ENCODE results near the gene DUSP28.

The DUSP28 gene

DNA sequence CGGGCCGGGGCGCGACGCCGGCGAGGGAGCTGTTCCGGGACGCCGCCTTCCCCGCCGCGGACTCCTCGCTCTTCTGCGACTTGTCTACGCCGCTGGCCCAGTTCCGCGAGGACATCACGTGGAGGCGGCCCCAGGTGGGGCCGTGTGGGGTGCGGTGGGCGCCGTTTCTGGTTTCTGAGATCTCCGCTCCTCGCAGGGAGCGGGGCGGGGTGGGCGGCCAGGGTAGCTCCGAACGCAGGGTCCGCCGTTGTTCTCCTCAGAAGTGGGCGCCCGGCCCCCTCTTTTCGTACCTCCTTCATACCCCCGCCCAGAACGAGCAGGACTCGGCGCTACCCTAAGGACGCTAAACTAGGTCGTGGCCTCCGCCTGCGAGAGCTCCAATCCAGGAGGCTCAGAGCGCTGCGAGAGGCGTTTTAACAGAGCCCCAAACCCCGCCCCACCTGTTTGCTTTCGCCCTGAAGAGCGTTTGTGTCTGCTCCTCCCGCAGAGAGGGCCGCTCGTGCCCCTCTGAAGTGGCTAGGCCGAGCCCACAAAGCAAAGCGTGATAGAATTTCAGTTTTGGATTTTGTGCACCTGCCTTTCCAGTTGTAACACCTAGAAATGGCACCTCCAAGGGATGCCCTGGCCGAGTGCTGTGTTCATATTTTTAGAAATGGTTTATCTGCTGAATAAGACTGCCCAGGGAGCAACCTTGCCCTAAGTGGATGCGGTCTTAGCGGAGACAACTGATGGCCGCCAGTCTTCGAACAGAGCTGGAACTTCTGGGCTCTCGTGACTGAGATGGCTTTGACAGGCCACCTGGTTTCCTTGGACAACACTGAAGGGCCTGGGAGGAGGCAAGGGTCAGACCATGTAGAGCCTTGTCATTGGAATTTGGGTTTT, 27.0 kb downstream of the DUSP28 start:
- Histone ChIP-seq H3K36me3 (ENCODE audit: insufficient read depth, low read depth, low read length) (peaks cover 8% of the 10 kb centered on the region; the same call in 1 of the 2 replicates), H3K4me3 (ENCODE audit: low read length) (peak overlapping the region; percentile 97), H3K4me1 (ENCODE audit: insufficient read depth, low read length) (peaks cover 15% of the 10 kb centered on the region), H3K27ac (ENCODE audit: low read length) (no peak overlapping the region), H3K9ac (ENCODE audit: low read depth, low read length) (peak overlapping the region; percentile 92; the same call in 1 of the 2 replicates), H3K27me3 (ENCODE audit: insufficient read depth, low read length) (no peaks in the 10 kb centered on the region), H3K9me3 (ENCODE audit: insufficient read depth, low read depth, low read length) (no peaks in the 10 kb centered on the region)

DNA sequence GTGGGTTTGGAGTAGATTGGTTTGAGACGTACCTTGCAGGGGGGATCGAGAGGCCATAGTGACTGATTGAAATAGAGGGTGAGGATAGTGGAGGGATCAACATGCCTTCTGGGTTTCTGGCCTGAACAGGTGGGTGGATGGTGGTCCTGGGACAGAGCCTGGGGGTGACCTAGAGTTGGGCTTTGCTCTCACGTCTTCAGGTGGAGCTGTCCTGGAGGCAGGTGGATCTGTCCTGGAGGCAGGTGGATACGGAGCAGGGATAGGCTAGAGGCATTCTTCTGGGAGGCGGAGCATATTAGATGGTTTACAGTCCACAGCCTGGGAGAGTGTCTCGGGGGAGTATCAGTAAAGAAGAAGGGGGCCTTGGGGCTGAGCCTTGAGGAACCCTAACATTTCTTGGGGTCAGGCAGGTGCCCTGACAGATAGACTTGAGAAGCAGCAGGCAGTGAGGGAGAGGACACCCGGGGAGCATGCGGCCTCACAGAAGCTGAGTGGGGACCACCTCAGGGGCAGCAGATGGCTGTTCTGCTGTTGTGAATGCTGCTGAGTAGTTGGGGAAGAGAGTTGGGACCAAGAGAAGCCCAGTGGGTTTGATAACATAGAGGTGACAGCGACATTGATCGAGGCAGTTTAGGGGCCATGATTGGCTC, 28.0 kb downstream of the DUSP28 start:
- no peaks in the 10 kb centered on the region for H3K9me3 ChIP-seq (ENCODE audit: insufficient read depth, low read depth, low read length)
- no peaks in the 10 kb centered on the region for H3K27me3 ChIP-seq (ENCODE audit: insufficient read depth, low read length)
- H3K4me3 ChIP-seq (ENCODE audit: low read length), result peak overlapping the region; percentile 97; the same call in 1 of the 2 replicates
- H3K4me1 ChIP-seq (ENCODE audit: insufficient read depth, low read length), result peaks cover 15% of the 10 kb centered on the region; the same call in 1 of the 2 replicates
- no peak overlapping the region for H3K27ac ChIP-seq (ENCODE audit: low read length)
- H3K9ac ChIP-seq (ENCODE audit: low read depth, low read length), result peak overlapping the region; percentile 92; the same call in 1 of the 2 replicates
- peaks cover 8% of the 10 kb centered on the region; the same call in 1 of the 2 replicates for H3K36me3 ChIP-seq (ENCODE audit: insufficient read depth, low read depth, low read length)

GRCh38 chr2:240588669-240589068, 28.5 kb downstream of the DUSP28 start:
- Histone ChIP-seq H3K4me3 (ENCODE audit: low read length) (no peak overlapping the region), H3K36me3 (ENCODE audit: insufficient read depth, low read depth, low read length) (peaks cover 8% of the 10 kb centered on the region; the same call in 1 of the 2 replicates), H3K27me3 (ENCODE audit: insufficient read depth, low read length) (no peaks in the 10 kb centered on the region), H3K9ac (ENCODE audit: low read depth, low read length) (no peak overlapping the region), H3K4me1 (ENCODE audit: insufficient read depth, low read length) (peaks cover 15% of the 10 kb centered on the region; the same call in 1 of the 2 replicates), H3K27ac (ENCODE audit: low read length) (no peak overlapping the region), H3K9me3 (ENCODE audit: insufficient read depth, low read depth, low read length) (no peaks in the 10 kb centered on the region)

GRCh38 chr2:240589375-240589774, 29.2 kb downstream of the DUSP28 start:
- H3K27me3 ChIP-seq (ENCODE audit: insufficient read depth, low read length), result no peaks in the 10 kb centered on the region
- H3K9ac ChIP-seq (ENCODE audit: low read depth, low read length), result no peak overlapping the region
- no peak overlapping the region for H3K27ac ChIP-seq (ENCODE audit: low read length)
- peaks cover 15% of the 10 kb centered on the region; the same call in 1 of the 2 replicates for H3K4me1 ChIP-seq (ENCODE audit: insufficient read depth, low read length)
- no peak overlapping the region for H3K4me3 ChIP-seq (ENCODE audit: low read length)
- peaks cover 8% of the 10 kb centered on the region; the same call in 1 of the 2 replicates for H3K36me3 ChIP-seq (ENCODE audit: insufficient read depth, low read depth, low read length)
- no peaks in the 10 kb centered on the region for H3K9me3 ChIP-seq (ENCODE audit: insufficient read depth, low read depth, low read length)

DNA sequence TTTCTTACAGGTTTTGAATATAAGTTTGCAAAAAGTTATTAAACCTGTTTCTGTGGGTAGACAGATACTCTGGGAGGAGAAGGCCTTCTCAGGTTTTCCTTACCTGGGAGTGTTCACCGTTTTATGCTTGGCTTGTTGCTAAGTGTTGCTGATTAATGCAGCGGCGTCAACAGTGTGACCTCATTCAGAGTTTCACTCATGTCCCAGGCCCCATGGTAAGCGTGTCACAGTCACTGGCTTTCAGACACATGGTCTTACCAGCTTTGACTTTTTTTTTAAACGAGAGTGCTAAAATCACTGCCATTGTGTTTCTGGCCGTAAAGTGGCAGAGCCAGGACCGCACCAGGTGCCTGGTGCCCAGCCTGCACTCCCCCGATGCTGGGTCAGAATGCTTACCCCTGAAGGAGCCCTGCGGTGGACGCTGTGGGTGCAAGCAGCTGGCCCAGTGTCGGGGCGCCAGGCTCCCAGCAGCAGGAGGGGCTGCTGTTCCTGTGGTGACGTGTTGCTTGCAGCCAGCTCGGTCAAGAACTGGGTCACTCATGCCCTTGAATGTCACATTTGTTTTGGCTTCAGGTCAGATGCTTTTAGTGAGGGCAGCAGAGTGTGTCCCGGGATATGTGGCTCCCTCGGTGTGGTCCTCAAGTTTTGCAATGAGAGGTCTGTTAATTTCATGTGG, 29.8 kb downstream of the DUSP28 start:
- no peaks in the 10 kb centered on the region for H3K9me3 ChIP-seq (ENCODE audit: insufficient read depth, low read depth, low read length)
- H3K9ac ChIP-seq (ENCODE audit: low read depth, low read length), result no peak overlapping the region
- no peaks in the 10 kb centered on the region for H3K27me3 ChIP-seq (ENCODE audit: insufficient read depth, low read length)
- H3K4me3 ChIP-seq (ENCODE audit: low read length), result no peak overlapping the region
- no peak overlapping the region for H3K27ac ChIP-seq (ENCODE audit: low read length)
- H3K4me1 ChIP-seq (ENCODE audit: insufficient read depth, low read length), result peaks cover 10% of the 10 kb centered on the region; the same call in 1 of the 2 replicates
- peaks cover 8% of the 10 kb centered on the region; the same call in 1 of the 2 replicates for H3K36me3 ChIP-seq (ENCODE audit: insufficient read depth, low read depth, low read length)

GRCh38 chr2:240590681-240591111, 30.5 kb downstream of the DUSP28 start:
- H3K4me3 ChIP-seq (ENCODE audit: low read length), result no peak overlapping the region
- H3K27ac ChIP-seq (ENCODE audit: low read length), result no peak overlapping the region
- 0 out of 2 replicates have a peak, but pooled peaks cover 4% of the 10 kb centered on the region for H3K4me1 ChIP-seq (ENCODE audit: insufficient read depth, low read length)
- H3K9me3 ChIP-seq (ENCODE audit: insufficient read depth, low read depth, low read length), result no peaks in the 10 kb centered on the region
- H3K9ac ChIP-seq (ENCODE audit: low read depth, low read length), result no peak overlapping the region
- peaks cover 8% of the 10 kb centered on the region; the same call in 1 of the 2 replicates for H3K36me3 ChIP-seq (ENCODE audit: insufficient read depth, low read depth, low read length)
- no peaks in the 10 kb centered on the region for H3K27me3 ChIP-seq (ENCODE audit: insufficient read depth, low read length)

DNA sequence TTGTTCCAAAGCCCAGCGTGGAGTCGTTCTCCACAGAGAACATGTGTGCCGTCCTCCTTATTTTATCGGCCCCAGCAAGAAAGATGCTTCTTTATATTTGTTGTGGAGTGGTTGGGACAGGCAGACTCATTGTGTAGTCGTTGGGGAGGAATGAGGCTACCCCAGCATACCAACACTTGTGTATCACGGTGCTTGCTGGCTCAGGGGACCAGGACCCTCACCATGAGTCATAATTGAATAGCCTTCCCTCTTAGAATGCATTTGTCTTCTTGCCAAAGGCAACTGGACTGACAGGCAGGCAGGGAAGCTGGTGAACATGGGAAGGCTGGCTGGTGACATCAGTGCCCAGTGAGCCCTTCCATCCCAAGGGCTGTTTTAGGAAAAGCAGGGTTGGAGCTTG, 31.1 kb downstream of the DUSP28 start:
- Histone ChIP-seq H3K27me3 (ENCODE audit: insufficient read depth, low read length) (no peaks in the 10 kb centered on the region), H3K27ac (ENCODE audit: low read length) (no peak overlapping the region), H3K9me3 (ENCODE audit: insufficient read depth, low read depth, low read length) (no peaks in the 10 kb centered on the region), H3K4me1 (ENCODE audit: insufficient read depth, low read length) (0 out of 2 replicates have a peak, but pooled peaks cover 4% of the 10 kb centered on the region), H3K36me3 (ENCODE audit: insufficient read depth, low read depth, low read length) (peaks cover 8% of the 10 kb centered on the region; the same call in 1 of the 2 replicates), H3K9ac (ENCODE audit: low read depth, low read length) (no peak overlapping the region), H3K4me3 (ENCODE audit: low read length) (no peak overlapping the region)

- H3K27me3 ChIP-seq (ENCODE audit: insufficient read depth, low read length), result no peaks in the 10 kb centered on the region
- H3K4me3 ChIP-seq (ENCODE audit: low read length), result no peak overlapping the region
- 0 out of 2 replicates have a peak, but pooled peaks cover 4% of the 10 kb centered on the region for H3K4me1 ChIP-seq (ENCODE audit: insufficient read depth, low read length)
- peaks cover 8% of the 10 kb centered on the region; the same call in 1 of the 2 replicates for H3K36me3 ChIP-seq (ENCODE audit: insufficient read depth, low read depth, low read length)
- no peak overlapping the region for H3K27ac ChIP-seq (ENCODE audit: low read length)
- no peak overlapping the region for H3K9ac ChIP-seq (ENCODE audit: low read depth, low read length)
- no peaks in the 10 kb centered on the region for H3K9me3 ChIP-seq (ENCODE audit: insufficient read depth, low read depth, low read length)
These were observed 31.6 kb downstream of the DUSP28 start for GRCh38 chr2:240591784-240592183.

DNA sequence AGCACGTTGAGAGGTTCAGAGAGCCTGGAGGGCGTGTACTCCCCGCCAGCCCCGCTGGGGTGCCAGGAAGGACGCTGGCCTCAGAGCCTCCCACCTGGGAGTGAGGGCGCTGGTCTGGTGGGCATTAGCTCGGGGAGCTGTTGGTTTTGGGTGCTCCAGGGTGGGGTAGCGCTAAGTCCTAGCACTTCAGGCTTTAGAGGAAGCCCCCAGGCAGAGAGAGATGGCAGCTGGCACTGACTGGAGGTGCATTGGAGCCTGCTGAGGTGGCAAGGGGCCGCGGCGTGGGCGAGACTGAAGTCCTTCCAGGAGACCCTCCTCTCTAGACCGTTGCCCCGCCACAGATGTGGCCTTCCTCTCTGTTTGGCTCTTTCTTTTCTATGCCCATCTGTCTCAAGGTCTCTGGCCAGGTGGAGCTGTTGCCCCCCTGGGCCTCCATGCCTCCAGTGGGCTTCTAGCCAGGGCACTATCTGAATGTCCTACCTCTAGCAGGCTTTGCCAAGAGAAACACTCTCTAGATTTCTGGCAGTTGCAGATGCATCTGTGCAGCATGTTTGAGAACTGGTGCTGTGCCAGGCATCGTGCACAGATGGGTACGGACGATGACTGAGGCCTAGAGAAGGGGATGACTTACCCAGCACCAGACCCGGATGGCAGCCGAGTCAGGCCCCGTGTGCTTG, 33.0 kb downstream of the DUSP28 start:
- Histone ChIP-seq H3K36me3 (ENCODE audit: insufficient read depth, low read depth, low read length) (peaks cover 8% of the 10 kb centered on the region; the same call in 1 of the 2 replicates), H3K9ac (ENCODE audit: low read depth, low read length) (no peak overlapping the region), H3K27me3 (ENCODE audit: insufficient read depth, low read length) (no peaks in the 10 kb centered on the region), H3K4me1 (ENCODE audit: insufficient read depth, low read length) (no peaks in the 10 kb centered on the region), H3K27ac (ENCODE audit: low read length) (no peak overlapping the region), H3K9me3 (ENCODE audit: insufficient read depth, low read depth, low read length) (no peaks in the 10 kb centered on the region), H3K4me3 (ENCODE audit: low read length) (no peak overlapping the region)

DNA sequence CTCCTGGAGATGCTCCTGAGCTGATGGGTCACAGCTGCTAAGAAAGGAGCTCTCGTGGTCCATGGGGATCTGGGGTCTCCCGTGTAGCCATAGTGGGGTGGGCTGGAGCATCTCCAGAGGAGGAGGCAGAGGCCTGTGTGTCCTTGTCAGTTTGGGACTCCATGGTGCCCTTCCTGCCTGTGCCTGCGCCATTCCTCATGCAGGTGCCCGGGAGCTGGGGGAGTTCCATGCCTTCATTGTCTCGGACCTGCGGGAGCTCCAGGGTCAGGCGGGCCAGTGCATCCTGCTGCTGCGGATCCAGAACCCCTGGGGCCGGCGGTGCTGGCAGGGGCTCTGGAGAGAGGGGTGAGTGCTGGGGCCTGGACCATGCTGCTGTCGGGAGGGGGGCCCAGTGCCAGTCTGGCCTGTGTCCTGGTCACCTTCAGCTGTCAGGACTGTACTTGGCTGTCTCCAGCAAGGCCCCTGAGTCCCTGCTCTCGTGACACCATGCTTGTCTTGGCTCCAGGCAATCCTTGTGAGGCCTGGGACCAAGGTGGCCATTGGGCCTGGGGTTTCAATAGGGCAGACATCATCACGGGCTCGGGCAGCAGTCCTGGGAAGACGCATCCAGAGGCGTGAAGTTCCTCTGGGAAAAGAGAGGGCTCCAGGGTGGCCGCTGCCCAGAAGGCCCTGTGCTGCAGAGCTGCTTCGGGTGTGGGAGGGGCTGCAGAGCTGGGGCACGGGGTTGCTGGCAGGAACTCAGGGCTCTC, 33.7 kb downstream of the DUSP28 start:
- H3K36me3 ChIP-seq (ENCODE audit: insufficient read depth, low read depth, low read length), result peaks cover 8% of the 10 kb centered on the region; the same call in 1 of the 2 replicates
- no peak overlapping the region for H3K27ac ChIP-seq (ENCODE audit: low read length)
- no peaks in the 10 kb centered on the region for H3K27me3 ChIP-seq (ENCODE audit: insufficient read depth, low read length)
- H3K4me1 ChIP-seq (ENCODE audit: insufficient read depth, low read length), result no peaks in the 10 kb centered on the region
- no peak overlapping the region for H3K4me3 ChIP-seq (ENCODE audit: low read length)
- H3K9me3 ChIP-seq (ENCODE audit: insufficient read depth, low read depth, low read length), result no peaks in the 10 kb centered on the region
- no peak overlapping the region for H3K9ac ChIP-seq (ENCODE audit: low read depth, low read length)
